HUES48 (cell line): ENCODE data around the gene ACTR3.

Experiments used
- H3K27ac ChIP-seq: one replicate; pipeline ENCODE4 v1.7.0; 2013; ENCODE audit warnings: low read depth, low read length, inconsistent platforms
- H3K27me3 ChIP-seq: 2 replicates; pipeline ENCODE4 v1.6.1; 2013; ENCODE audit warnings: mild to moderate bottlenecking, low read length; ENCODE audit not compliant: control insufficient read depth, insufficient read depth
- H3K36me3 ChIP-seq: 2 replicates; pipeline ENCODE4 v1.6.1; 2013; ENCODE audit warnings: low read length; ENCODE audit not compliant: control insufficient read depth, insufficient read depth
- H3K4me1 ChIP-seq: 2 replicates; pipeline ENCODE4 v1.6.1; 2013; ENCODE audit warnings: mild to moderate bottlenecking, low read length; ENCODE audit not compliant: control insufficient read depth, insufficient read depth
- H3K4me3 ChIP-seq: 2 replicates; pipeline ENCODE4 v1.5.1; 2013; ENCODE audit warnings: mild to moderate bottlenecking, low read depth, low read length
- H3K9ac ChIP-seq: 2 replicates; pipeline ENCODE4 v1.6.1; 2013; ENCODE audit warnings: mild to moderate bottlenecking, low read depth, low read length, moderate library complexity
- H3K9me3 ChIP-seq: 2 replicates; pipeline ENCODE4 v1.6.1; 2013; ENCODE audit warnings: low read length; ENCODE audit not compliant: control insufficient read depth, insufficient read depth

ACTR3 gene

DNA sequence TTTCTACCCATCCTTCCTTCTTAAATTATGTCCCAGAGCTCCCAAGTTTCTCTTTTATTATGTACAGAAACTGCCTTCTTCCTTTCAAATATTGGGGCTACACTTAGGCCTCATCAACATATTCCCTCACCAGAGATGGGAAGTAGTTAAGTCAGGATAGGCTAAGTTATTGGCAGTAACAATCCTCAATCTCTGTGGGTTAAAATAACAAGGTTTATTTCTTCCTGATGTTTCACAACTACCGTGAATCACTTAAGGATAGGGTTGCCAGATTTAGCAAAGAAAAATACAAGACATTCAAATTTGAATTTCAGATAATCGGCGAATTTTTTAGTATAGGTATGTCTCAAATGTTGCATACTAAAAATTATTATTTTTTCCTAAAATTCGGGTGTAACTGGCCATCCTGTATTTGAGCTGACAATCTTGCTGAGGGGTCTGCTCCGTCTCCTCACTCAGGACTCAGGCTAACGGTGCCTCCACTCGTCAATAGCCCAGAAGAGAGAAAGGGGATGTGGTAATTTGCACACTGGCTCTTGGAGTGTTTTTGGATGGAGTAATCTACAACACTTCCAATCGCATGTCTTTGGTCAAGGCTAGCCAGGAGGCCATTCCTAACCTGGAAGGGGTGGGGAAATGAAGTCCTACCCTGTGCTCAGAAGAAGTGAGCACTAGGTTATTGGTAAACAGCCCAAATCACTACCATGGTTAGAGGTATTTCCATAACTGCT, 91.7 kb downstream of the ACTR3 start:
- H3K9ac ChIP-seq: no peak overlapping the region
- H3K27ac ChIP-seq: no peak overlapping the region
- H3K4me3 ChIP-seq: 0 out of 2 replicates have a peak overlapping the region, but pooled peaks have one; percentile 24
- no peaks in the 10 kb centered on the region for H3K36me3 ChIP-seq
- no peaks in the 10 kb centered on the region for H3K4me1 ChIP-seq
- H3K27me3 ChIP-seq: no peaks in the 10 kb centered on the region
- H3K9me3 ChIP-seq: peaks cover 49% of the 10 kb centered on the region

DNA sequence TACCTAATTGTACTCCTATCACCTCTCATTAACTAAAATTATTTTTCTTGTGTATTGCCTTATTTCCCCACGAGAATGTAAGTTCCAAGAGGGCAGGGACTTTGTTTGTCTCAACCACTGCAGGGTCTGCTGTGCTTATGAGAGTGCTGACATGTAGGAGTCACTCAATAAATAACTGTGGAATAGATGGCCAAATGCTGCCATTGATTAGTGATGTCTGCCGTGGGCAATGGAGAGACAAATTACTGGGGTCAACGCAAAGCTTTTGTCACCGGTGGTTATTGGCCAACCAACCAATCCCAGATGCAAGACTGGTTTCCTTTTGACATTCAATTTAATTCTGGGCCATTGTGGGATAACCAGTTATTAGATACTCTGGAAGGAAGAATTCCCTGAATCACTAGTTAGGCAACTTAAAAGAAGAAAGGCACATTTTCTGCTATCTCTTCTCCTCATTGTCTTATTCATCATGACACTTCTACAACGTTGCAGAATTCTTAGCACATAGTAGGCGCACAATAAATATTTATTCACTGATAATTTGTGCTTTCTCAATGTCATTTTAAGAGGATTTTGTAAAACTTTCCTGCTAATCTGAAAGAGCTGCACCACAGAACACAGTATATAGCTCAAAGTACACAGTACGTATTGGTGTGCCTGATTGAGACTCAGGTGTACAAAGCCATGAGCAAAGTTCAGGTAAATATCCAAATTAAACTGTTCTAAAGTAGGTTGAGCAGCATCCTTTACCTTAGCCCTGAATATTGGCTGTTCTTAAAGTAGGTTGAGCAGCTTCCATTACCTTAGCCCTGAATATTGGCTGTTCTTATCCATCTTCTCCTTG, 95.9 kb downstream of the ACTR3 start:
- H3K9me3 ChIP-seq: peaks cover 24% of the 10 kb centered on the region; the same call in 1 of the 2 replicates
- no peak overlapping the region for H3K9ac ChIP-seq
- no peaks in the 10 kb centered on the region for H3K36me3 ChIP-seq

DNA sequence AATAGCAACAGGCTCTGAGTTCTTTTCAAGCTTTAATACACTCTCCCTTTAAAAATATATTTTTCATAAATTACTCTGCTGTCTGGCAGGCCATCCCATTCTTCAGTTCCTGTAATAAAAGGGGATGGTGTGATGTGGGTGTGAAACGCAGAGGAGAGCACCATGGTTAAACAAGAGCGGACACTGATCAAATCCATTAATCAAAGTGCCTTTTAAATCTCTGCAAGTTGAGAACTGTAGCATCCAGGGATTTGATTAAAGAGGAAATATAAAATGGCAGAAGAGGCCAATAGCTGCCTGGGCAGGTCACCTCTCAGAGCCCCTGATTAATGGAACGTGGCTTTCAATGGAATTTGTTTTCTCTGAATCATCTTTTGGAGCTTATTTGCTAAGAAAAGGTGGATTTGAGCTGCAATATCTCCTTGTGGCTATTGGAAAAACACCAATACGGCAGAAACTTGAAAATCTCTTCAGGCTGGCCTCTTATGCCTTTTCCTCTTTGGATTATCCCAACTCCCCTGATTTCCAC, 96.9 kb downstream of the ACTR3 start:
- Histone ChIP-seq H3K4me3 (no peak overlapping the region), H3K9ac (no peak overlapping the region), H3K4me1 (no peaks in the 10 kb centered on the region)

More for the DNA sequence above, 95.9 kb downstream of the ACTR3 start:
- Histone ChIP-seq H3K27ac (no peak overlapping the region), H3K4me3 (no peak overlapping the region), H3K27me3 (no peaks in the 10 kb centered on the region), H3K4me1 (no peaks in the 10 kb centered on the region)

DNA sequence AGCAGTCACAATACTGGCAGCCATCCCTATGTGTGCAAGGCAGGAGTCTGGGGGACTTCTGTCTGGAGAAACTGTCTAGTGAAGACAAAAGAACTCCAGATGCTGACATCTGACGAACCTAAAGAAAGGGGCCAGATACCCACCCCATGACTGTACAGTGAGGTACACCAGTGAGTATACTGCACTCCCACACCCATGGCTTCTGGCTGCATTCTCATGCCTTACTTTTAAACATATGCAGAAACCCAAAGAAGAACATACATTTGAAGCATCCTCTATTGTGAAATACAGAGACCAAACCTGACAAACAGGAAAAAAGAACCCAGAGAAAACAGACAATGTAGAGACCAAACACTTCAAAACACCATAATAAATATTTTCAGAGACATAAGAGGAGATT, 102.2 kb downstream of the ACTR3 start:
- Histone ChIP-seq H3K4me1 (no peaks in the 10 kb centered on the region), H3K27ac (no peak overlapping the region), H3K4me3 (no peak overlapping the region), H3K36me3 (no peaks in the 10 kb centered on the region), H3K27me3 (no peaks in the 10 kb centered on the region), H3K9ac (no peak overlapping the region), H3K9me3 (no peaks in the 10 kb centered on the region)

More for the DNA sequence above, 96.9 kb downstream of the ACTR3 start:
- H3K36me3 ChIP-seq: no peaks in the 10 kb centered on the region
- H3K27ac ChIP-seq: no peak overlapping the region
- no peaks in the 10 kb centered on the region for H3K27me3 ChIP-seq
- H3K9me3 ChIP-seq: peaks cover 15% of the 10 kb centered on the region; the same call in 1 of the 2 replicates

DNA sequence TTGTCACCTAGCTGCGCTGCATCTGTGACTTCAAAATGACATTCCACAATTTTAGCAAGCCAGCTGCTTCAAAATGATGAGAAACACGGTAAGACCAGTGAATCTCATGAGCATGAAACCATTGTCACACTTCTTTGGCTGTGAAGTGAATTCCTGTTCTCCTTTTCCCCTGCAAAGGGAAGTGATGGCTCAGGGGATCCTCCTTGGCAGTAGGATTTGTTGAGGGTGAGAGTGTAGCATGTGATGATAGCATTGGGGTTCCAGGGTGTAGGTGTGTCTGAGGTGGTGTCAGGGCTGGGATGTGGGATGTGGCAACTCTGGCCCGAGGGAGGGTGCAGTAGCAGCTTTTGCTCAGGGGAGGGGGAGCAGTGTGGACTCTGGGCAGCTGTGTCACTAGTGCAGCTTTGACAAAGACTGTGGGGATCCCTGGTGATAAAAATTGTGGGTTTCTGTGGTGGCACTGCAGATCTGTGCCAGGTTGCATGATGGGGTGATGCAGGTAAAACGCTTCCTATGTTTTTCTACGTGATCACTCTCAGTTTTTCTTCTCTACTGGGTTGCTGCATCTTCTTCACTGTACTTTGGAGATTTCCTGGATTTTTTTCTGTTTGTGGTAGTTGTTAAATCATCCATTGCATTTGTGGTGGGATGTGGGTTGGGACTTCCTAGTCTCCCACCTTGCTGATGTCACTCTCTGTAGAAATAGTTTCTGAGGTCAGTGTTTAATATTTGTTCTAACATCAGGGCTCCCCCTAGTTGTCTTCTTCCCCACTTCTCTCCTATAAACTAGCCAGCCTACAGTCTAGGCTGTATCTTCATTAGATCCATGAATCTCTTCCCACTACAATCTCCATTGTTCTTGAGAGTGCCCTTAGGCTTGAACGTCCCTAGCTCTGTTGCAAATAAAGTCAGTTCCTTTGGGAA, 107.0 kb downstream of the ACTR3 start:
- no peak overlapping the region for H3K9ac ChIP-seq
- no peaks in the 10 kb centered on the region for H3K9me3 ChIP-seq
- no peak overlapping the region for H3K27ac ChIP-seq
- no peaks in the 10 kb centered on the region for H3K27me3 ChIP-seq
- no peaks in the 10 kb centered on the region for H3K4me1 ChIP-seq
- H3K4me3 ChIP-seq: no peak overlapping the region
- no peaks in the 10 kb centered on the region for H3K36me3 ChIP-seq

DNA sequence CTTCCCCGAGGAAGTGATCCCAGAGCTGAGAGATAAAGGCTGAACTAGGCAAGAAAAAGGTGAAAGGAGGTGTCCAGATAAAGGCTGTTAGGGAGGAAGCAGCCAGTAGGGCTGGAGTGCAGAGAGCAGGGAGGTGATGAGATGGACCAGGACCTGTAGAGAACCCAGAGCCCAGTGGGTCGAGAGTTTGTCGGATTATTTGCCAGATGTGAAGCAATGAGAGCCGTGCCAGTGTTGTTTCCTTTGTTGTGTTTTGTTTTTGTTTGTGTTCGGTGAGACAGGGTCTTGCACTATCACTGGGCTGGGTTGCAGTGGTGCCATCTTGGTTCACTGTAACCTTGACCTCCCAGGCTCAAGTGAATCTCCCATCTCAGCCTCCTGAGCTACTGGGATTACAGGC, 111.3 kb downstream of the ACTR3 start:
- Histone ChIP-seq H3K4me3 (no peak overlapping the region), H3K27ac (no peak overlapping the region), H3K4me1 (no peaks in the 10 kb centered on the region), H3K36me3 (no peaks in the 10 kb centered on the region), H3K9me3 (peaks cover 8% of the 10 kb centered on the region), H3K27me3 (no peaks in the 10 kb centered on the region), H3K9ac (no peak overlapping the region)

DNA sequence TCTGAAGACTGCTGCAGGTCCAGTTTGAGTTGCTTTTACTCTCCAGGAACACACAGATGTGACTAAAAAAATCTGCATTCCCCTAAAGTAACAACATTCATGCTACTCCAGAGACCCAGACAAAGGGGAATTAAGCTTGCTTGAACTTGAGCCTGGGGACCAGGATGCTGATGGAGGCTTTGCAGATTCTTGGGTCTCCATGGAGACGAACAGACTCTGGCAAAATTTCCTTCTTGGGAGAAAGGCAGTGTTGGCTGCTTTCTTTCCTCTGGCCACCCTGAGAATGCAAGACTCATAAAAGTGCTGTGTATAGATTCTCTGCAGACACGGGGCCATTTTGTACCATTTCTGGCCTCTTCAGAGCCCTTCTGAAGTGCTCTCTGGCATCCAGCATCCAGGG, 112.0 kb downstream of the ACTR3 start:
- Histone ChIP-seq H3K36me3 (no peaks in the 10 kb centered on the region), H3K9me3 (peaks cover 8% of the 10 kb centered on the region), H3K9ac (no peak overlapping the region), H3K27me3 (no peaks in the 10 kb centered on the region), H3K4me1 (no peaks in the 10 kb centered on the region), H3K4me3 (no peak overlapping the region), H3K27ac (no peak overlapping the region)

DNA sequence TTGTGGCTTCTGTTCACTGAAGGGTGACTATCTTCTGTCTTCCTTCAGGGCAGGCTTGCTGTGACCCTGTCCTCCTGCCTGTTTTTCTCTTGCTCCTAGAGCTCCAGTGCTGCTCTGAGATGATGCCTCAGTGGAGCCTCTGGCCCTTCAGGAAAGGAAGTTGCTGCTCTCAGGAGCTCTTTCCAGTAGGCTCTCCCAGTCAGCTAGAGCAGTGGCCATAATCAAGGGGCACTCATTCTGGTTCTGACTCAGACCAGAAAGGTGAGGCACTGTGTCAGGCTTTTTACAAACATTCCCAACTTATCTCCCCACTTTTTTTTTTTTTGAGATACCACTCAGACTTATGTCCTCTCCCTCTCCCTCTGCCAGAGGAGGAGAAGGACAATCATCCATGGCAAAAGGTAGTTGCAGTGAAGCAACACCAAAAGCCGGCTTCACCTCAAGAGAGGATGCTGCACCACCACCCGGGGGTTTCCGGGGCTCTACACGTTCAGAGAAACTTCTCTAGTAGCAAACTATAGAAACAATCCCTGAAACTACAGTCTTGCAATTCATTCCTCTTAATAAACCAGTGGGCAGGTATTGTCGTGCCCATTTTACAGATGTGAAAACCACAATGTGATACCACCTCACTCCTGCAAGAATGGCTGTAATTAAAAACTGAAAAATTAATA, 115.4 kb downstream of the ACTR3 start:
- no peaks in the 10 kb centered on the region for H3K27me3 ChIP-seq
- no peaks in the 10 kb centered on the region for H3K36me3 ChIP-seq
- no peak overlapping the region for H3K4me3 ChIP-seq
- H3K9me3 ChIP-seq: peaks cover 8% of the 10 kb centered on the region
- H3K27ac ChIP-seq: no peak overlapping the region
- no peaks in the 10 kb centered on the region for H3K4me1 ChIP-seq
- H3K9ac ChIP-seq: no peak overlapping the region

DNA sequence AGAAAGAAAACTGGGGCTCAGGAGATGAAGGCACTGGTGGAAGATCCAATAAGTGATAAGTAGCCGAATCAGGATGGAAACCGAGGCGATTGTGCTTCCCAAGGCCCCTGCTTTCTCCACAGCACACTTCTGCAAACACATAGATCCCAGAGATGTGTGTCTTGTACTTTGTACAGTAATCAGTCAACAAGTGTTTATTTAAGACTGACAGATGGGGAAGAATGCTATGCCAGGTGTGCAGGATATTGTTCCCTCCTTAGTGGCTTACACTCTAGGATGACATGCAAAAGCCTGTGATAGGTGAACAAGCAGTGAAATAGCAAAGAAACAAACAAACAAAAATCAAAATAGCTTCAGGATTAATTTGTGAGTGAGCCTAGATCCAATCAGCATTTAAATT, 116.6 kb downstream of the ACTR3 start:
- peaks cover 8% of the 10 kb centered on the region for H3K9me3 ChIP-seq

DNA sequence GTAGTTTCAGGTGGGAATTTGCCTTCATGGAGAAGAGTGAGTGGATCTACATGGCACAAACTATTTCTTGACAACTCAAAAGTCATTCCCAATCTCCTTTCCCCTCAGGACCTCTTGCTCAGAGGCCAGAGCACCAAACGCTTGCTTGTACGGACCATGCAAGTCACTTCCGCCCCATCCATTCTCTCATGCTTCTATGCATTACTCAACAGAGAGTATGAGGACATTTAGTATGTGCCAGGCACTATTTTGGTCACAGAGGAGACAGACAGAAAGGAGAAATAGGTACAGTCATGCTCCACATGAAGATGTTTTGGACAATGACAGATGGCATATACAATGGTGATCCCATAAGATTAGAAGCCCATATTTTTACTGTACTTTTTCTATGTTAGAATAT, 117.5 kb downstream of the ACTR3 start:
- Histone ChIP-seq H3K9ac (no peak overlapping the region), H3K9me3 (peaks cover 8% of the 10 kb centered on the region), H3K36me3 (no peaks in the 10 kb centered on the region), H3K4me1 (no peaks in the 10 kb centered on the region), H3K27ac (no peak overlapping the region), H3K27me3 (no peaks in the 10 kb centered on the region), H3K4me3 (no peak overlapping the region)

More for the DNA sequence above, 116.6 kb downstream of the ACTR3 start:
- no peak overlapping the region for H3K9ac ChIP-seq
- H3K36me3 ChIP-seq: no peaks in the 10 kb centered on the region
- no peak overlapping the region for H3K27ac ChIP-seq
- H3K4me1 ChIP-seq: no peaks in the 10 kb centered on the region
- no peaks in the 10 kb centered on the region for H3K27me3 ChIP-seq
- H3K4me3 ChIP-seq: no peak overlapping the region
